Fibroblast of the aortic adventitia (primary cell): ENCODE data around the gene TMEM151A. TPM values are rescaled to one million over a fixed set of nuclear protein-coding genes. Genes with fewer than 3 reads are reported as not detected.
"Not testable (repeated sequence)": the region's sequence is repeated elsewhere in the genome, so short reads cannot be mapped to it uniquely, and the experiment has no call there.

Experiments used
- DNase-seq: peaks from one replicate; pipeline ENCODE4 v3.0.0-alpha.2; 2010; ENCODE audit warnings: low read depth
- H3K4me3 ChIP-seq: 2 replicates; pipeline ENCODE4 v1.5.1; 2011; ENCODE audit warnings: low read depth, mild to moderate bottlenecking, control low read depth, low read length, moderate library complexity
- total RNA-seq: library from RNA; depleted of rRNA; stranded (reverse); fragments of >200 nt; gene quantifications from 2 replicates; pipeline ENCODE4 v1.2.3, GENCODE V29; 2012; ENCODE audit warnings: low replicate concordance
- TF ChIP-seq, protein P1 (sequence below): IDR thresholded peaks from 2 replicates; pipeline ENCODE4 v1.5.1; 2011; ENCODE audit warnings: mild to moderate bottlenecking, low read length, control low read depth, inconsistent platforms; ENCODE audit not compliant: insufficient read depth

The TMEM151A gene
- total RNA-seq, 1 donor, result 0.27 TPM

DNA sequence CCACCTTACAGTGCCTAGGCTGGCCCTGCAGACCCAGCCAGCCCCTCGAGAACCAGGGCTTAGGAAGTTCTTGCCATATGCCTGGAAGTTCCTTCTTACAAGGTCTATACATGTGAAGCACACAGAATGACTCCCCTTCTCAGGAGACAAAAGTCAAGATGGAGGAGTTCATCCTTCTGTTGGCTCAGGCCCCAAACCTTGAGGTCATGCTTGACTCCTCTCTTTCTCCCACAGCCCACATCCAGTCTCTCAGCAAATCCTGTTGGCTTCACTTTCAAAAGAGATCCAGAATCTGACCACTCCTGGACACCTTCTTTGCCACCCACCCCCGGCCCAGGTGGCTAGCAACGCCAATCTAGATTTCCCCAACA is 26.9 kb downstream of the TMEM151A start:
- H3K4me3 ChIP-seq, result no peak overlapping the region
- TF ChIP-seq, protein P1, sequence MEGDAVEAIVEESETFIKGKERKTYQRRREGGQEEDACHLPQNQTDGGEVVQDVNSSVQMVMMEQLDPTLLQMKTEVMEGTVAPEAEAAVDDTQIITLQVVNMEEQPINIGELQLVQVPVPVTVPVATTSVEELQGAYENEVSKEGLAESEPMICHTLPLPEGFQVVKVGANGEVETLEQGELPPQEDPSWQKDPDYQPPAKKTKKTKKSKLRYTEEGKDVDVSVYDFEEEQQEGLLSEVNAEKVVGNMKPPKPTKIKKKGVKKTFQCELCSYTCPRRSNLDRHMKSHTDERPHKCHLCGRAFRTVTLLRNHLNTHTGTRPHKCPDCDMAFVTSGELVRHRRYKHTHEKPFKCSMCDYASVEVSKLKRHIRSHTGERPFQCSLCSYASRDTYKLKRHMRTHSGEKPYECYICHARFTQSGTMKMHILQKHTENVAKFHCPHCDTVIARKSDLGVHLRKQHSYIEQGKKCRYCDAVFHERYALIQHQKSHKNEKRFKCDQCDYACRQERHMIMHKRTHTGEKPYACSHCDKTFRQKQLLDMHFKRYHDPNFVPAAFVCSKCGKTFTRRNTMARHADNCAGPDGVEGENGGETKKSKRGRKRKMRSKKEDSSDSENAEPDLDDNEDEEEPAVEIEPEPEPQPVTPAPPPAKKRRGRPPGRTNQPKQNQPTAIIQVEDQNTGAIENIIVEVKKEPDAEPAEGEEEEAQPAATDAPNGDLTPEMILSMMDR, result no peak
- DNase-seq, result no peak

DNA sequence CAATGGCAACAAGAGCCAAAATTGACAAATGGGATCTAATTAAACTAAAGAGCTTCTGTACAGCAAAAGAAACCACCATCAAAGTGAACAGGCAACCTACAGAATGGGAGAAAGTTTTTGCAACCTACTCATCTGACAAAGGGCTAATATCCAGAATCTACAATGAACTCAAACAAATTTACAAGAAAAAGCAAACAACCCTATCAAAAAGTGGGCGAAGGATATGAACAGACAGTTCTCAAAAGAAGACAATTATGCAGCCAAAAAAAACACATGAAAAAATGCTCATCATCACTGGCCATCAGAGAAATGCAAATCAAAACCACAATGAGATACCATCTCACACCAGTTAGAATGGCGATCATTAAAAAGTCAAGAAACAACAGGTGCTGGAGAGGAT is 28.6 kb downstream of the TMEM151A start:
- not testable (repeated sequence) for H3K4me3 ChIP-seq, DNase-seq

DNA sequence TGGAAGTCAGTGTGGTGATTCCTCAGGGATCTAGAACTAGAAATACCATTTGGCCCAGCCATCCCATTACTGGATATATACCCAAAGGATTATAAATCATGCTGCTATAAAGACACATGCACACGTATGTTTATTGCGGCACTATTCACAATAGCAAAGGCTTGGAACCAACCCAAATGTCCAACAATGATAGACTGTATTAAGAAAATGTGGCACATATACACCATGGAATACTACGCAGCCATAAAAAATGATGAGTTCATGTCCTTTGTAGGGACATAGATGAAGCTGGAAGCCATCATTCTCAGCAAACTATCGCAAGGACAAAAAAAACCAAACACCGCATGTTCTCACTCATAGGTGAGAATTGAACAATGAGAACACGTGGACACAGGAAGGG is 29.1 kb downstream of the TMEM151A start:
- H3K4me3 ChIP-seq, DNase-seq: not testable (repeated sequence)

GRCh38 chr11:66321606-66322005 is 29.9 kb downstream of the TMEM151A start:
- DNase-seq, result peak; percentile 53
- H3K4me3 ChIP-seq, result no peak overlapping the region
- TF ChIP-seq, protein P1, result no peak

DNA sequence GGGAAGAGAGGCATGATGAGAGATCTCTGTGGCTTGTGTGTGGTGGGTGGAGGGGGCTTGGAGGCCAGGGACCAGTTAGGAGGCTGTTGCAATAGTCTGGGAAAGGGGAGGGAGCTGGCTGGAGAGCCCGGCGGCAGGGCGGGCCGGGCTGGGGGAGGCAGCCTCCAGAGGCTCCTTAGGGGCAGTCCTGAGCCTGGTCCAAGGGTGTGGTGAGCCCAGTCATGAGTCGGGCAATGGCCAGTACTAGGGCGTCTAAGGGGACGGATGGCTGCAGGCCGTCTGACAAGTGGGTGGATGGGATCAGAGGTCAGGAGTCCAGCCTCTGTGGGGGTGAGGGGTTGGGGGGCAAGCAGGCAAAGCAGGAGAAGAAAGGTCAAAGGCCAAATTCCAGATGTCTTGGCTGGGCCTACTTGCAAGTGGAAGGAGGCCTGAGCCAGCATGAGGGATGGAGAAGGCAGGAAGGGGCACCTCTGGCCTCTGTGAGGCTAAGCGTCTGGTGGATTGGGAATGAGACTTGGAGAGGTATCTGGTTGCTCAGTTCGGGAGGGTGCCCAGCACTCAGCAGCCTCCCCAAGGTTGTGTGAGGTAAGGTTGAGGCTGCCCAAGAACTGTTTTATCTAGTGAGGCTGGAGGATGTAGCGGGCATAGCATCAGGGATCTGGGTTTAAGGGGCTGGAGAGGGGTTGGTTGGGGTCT is 31.2 kb downstream of the TMEM151A start:
- H3K4me3 ChIP-seq, result no peak overlapping the region
- TF ChIP-seq, protein P1, result no peak
- DNase-seq, result peak; percentile 89

GRCh38 chr11:66323684-66324083 is 32.0 kb downstream of the TMEM151A start:
- TF ChIP-seq, protein P1, result no peak
- no peak overlapping the region for H3K4me3 ChIP-seq

DNA sequence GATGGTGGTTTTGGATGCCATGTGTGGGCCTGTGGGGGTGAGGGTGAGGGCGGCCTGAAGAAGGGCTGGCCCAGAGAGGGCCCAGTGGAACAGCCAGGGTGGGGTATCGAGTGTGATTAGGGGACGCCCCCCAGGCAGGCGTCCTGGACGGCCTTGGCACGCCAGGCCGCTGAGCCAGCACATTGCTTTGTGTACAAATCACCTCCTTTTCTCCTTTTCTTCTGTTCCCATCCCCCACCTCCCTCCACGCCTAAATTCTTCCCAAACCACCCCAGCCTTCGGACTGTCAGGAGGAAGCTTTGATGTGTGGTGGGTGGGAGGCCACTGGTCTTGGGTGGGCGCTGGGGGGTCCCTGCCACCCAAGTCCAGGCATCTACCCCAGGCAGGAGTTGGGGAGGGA is 33.0 kb downstream of the TMEM151A start:
- TF ChIP-seq, protein P1, result no peak
- no peak overlapping the region for H3K4me3 ChIP-seq
- DNase-seq, result peak; percentile 58

More at GRCh38 chr11:66323684-66324083, 32.0 kb downstream of the TMEM151A start:
- DNase-seq, result no peak

DNA sequence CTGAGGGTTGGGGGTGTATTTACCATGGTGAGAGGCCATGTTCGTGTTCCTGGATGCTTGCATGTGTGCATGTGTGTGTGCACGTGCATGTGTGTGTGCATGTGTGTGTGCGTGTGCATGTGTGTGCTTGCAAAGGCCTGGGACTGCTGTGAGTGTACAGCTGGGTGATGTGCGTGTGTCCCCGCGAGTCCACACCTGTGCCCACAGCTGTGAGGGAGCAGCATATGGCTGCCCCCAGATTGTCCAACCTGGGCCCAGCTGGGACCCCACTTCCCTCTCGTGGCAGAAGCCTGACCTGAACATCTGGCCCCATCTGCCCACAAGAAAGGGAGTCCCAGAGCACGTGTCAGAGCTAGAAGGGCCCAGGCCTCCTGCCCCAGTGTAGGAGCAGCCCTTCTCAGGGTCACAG is 33.6 kb downstream of the TMEM151A start:
- TF ChIP-seq, protein P1, result no peak
- DNase-seq, result no peak
- H3K4me3 ChIP-seq, result no peak overlapping the region
